ENCODE data around the gene KLRF2. TPM values are rescaled to one million over a fixed set of nuclear protein-coding genes. Genes with fewer than 3 reads are reported as not detected.

The KLRF2 gene
- polyA plus RNA-seq, 1 donor from 2014 or later: not detected

- H4K20me1 ChIP-seq (ENCODE audit: insufficient read depth): no peaks in the 10 kb centered on the region
- no peaks in the 10 kb centered on the region for H3F3A ChIP-seq (ENCODE audit: insufficient read depth, low read length, poor library complexity, severe bottlenecking)
- no peak overlapping the region for H3K27ac ChIP-seq (ENCODE audit: low read length)
- no peaks in the 10 kb centered on the region for H3K36me3 ChIP-seq (ENCODE audit: insufficient read depth, low read length)
- no peaks in the 10 kb centered on the region for H3K79me2 ChIP-seq (replicated peaks; ENCODE audit: insufficient read depth, low read length)
- no peaks in the 10 kb centered on the region for H3K9me2 ChIP-seq (ENCODE audit: insufficient read depth, low read length)
- H3K4me3 ChIP-seq (ENCODE audit: low read length): no peak overlapping the region
- H3K9me3 ChIP-seq (ENCODE audit: low read length): no peaks in the 10 kb centered on the region
- no peak overlapping the region for H3K4me2 ChIP-seq (ENCODE audit: low read length)
- H2AFZ ChIP-seq (ENCODE audit: low read depth, low read length): no peak overlapping the region
- no peak overlapping the region for H3K9ac ChIP-seq (ENCODE audit: low read length)
- TF ChIP-seq SMC3 (conservative IDR thresholded peaks at IDR 0.05; ENCODE audit: poor library complexity) (no peak), MXI1 (conservative IDR thresholded peaks at IDR 0.05; ENCODE audit: poor library complexity, severe bottlenecking) (no peak), TAF1 (IDR thresholded peaks at IDR 0.05; ENCODE audit: low read depth) (no peak)
- TF ChIP-seq, protein P1, sequence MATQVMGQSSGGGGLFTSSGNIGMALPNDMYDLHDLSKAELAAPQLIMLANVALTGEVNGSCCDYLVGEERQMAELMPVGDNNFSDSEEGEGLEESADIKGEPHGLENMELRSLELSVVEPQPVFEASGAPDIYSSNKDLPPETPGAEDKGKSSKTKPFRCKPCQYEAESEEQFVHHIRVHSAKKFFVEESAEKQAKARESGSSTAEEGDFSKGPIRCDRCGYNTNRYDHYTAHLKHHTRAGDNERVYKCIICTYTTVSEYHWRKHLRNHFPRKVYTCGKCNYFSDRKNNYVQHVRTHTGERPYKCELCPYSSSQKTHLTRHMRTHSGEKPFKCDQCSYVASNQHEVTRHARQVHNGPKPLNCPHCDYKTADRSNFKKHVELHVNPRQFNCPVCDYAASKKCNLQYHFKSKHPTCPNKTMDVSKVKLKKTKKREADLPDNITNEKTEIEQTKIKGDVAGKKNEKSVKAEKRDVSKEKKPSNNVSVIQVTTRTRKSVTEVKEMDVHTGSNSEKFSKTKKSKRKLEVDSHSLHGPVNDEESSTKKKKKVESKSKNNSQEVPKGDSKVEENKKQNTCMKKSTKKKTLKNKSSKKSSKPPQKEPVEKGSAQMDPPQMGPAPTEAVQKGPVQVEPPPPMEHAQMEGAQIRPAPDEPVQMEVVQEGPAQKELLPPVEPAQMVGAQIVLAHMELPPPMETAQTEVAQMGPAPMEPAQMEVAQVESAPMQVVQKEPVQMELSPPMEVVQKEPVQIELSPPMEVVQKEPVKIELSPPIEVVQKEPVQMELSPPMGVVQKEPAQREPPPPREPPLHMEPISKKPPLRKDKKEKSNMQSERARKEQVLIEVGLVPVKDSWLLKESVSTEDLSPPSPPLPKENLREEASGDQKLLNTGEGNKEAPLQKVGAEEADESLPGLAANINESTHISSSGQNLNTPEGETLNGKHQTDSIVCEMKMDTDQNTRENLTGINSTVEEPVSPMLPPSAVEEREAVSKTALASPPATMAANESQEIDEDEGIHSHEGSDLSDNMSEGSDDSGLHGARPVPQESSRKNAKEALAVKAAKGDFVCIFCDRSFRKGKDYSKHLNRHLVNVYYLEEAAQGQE (IDR thresholded peaks at IDR 0.05; ENCODE audit: borderline replicate concordance): no peak
- no peaks in the 10 kb centered on the region for H3K27me3 ChIP-seq (ENCODE audit: insufficient read depth, low read depth, low read length)
Observed at GRCh38 chr12:9868951-9869306, 12.4 kb upstream of the KLRF2 start.

DNA sequence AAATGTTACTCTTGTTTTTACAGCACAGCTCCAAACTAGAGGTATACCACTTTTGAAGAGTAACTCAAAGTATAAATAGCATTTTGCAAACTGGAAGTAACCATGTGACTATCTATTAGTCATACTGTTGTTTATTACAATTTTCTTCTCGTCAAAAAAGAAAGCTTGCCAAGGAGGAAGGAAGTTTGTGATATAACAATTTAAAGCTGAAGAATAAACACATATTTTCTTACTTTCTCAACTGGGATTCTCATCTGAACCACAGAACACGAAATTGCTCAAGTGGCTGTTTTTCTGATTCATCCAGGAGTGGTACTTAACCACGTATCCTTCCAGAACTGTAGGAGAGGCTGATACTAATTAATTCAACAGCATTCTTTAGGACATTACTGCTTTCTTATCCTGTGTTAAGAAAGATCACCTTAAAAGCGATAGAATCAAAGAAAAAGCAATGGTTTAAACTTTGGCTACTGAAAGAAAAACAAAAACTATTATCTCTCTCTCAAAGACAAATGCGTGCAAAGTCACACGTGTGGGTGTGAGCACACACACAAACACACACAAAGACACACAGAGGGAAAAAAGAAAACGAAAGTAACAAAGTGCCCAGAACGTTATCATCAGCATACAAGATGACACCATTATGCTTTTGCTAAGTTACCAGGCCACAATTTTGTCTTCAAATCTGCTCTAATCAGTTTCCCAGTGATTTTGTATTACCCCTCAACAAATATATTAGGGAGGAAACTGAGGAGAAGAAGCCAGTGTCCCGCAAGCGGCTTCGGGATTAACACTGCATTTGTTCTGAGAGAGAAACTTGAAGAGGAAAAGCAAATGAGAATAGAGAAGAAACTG, 11.8 kb upstream of the KLRF2 start, which contains the start of gene CLEC2B:
Gene CLEC2B (minus strand): TSS at position 48 of the 855 bp plus-strand sequence.
- H3K79me2 ChIP-seq (replicated peaks; ENCODE audit: insufficient read depth, low read length): no peaks in the 10 kb centered on the region
- no peaks in the 10 kb centered on the region for H3K9me2 ChIP-seq (ENCODE audit: insufficient read depth, low read length)
- H3K27me3 ChIP-seq (ENCODE audit: insufficient read depth, low read depth, low read length): no peaks in the 10 kb centered on the region
- TF ChIP-seq SMC3 (conservative IDR thresholded peaks at IDR 0.05; ENCODE audit: poor library complexity): no peak
- TF ChIP-seq POLR2AphosphoS5 (IDR thresholded peaks at IDR 0.05): no peak
- TF ChIP-seq TAF1 (IDR thresholded peaks at IDR 0.05; ENCODE audit: low read depth): no peak
- no peak for TF ChIP-seq EP300 (conservative IDR thresholded peaks at IDR 0.05; ENCODE audit: poor library complexity, severe bottlenecking)
- no peak for TF ChIP-seq RAD21 (conservative IDR thresholded peaks at IDR 0.05)
- TF ChIP-seq, protein P1 (IDR thresholded peaks at IDR 0.05; ENCODE audit: borderline replicate concordance): no peak
- no peak for TF ChIP-seq MXI1 (conservative IDR thresholded peaks at IDR 0.05; ENCODE audit: poor library complexity, severe bottlenecking)
- TF ChIP-seq, protein P2, sequence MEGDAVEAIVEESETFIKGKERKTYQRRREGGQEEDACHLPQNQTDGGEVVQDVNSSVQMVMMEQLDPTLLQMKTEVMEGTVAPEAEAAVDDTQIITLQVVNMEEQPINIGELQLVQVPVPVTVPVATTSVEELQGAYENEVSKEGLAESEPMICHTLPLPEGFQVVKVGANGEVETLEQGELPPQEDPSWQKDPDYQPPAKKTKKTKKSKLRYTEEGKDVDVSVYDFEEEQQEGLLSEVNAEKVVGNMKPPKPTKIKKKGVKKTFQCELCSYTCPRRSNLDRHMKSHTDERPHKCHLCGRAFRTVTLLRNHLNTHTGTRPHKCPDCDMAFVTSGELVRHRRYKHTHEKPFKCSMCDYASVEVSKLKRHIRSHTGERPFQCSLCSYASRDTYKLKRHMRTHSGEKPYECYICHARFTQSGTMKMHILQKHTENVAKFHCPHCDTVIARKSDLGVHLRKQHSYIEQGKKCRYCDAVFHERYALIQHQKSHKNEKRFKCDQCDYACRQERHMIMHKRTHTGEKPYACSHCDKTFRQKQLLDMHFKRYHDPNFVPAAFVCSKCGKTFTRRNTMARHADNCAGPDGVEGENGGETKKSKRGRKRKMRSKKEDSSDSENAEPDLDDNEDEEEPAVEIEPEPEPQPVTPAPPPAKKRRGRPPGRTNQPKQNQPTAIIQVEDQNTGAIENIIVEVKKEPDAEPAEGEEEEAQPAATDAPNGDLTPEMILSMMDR (IDR thresholded peaks at IDR 0.05; ENCODE audit: poor library complexity, severe bottlenecking): no peak
- TF ChIP-seq EZH2 (IDR thresholded peaks at IDR 0.05; ENCODE audit: borderline replicate concordance, insufficient read depth, low read length, poor library complexity, severe bottlenecking): no peak
- H3K36me3 ChIP-seq (ENCODE audit: insufficient read depth, low read length): no peaks in the 10 kb centered on the region
- H3K27ac ChIP-seq (ENCODE audit: low read length): no peak within 1 kb of the TSS
- no peaks in the 10 kb centered on the region for H3F3A ChIP-seq (ENCODE audit: insufficient read depth, low read length, poor library complexity, severe bottlenecking)
- H4K20me1 ChIP-seq (ENCODE audit: insufficient read depth): no peaks in the 10 kb centered on the region
- no peak within 1 kb of the TSS for H3K4me2 ChIP-seq (ENCODE audit: low read length)
- no peak within 1 kb of the TSS for H3K9ac ChIP-seq (ENCODE audit: low read length)
- H2AFZ ChIP-seq (ENCODE audit: low read depth, low read length): no peak within 1 kb of the TSS
- no peak within 1 kb of the TSS for H3K4me3 ChIP-seq (ENCODE audit: low read length)
- H3K9me3 ChIP-seq (ENCODE audit: low read length): no peaks in the 10 kb centered on the region
